ENCODE data around the gene TXNDC8. TPM values are rescaled to one million over a fixed set of nuclear protein-coding genes. Genes with fewer than 3 reads are reported as not detected.

Gene TXNDC8
- total RNA-seq, 1 experiment from 2014 or later = not detected

DNA sequence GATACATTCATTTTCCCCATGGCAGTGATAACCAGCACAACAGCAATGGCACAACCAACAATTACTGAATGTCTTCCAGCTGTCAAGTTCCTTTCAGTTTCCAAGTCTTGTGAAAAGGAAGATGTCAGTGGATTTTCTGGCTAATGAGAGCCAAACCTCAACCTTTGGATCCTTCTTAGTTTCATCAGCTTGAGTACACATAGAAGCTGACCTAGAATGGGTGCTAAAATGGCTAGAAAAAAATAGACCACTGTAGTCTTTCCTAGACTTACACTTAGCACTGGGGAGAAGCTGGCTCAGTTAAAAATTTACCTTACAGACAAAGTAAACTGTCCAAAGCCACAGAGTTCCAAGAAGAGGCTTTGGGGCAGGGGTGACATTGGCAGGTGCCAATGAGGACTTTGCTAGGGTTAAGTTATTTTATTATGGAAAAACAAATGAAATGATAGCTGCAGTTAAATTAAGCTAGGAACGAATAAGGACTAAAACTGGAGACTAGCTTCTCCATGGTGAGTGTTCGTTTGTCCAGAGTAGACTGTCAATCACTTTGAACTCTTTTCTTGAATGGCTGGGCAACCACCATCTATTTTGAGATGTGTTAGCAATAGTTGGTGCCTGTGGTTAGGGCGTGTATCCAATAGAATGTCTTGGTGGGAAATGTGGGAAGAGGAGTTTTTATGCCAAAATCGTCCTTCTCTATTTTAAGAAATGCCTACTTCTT is 55.5 kb downstream of the TXNDC8 start:
- DNase-seq (ENCODE audit: low read depth) = peak; percentile 81

DNA sequence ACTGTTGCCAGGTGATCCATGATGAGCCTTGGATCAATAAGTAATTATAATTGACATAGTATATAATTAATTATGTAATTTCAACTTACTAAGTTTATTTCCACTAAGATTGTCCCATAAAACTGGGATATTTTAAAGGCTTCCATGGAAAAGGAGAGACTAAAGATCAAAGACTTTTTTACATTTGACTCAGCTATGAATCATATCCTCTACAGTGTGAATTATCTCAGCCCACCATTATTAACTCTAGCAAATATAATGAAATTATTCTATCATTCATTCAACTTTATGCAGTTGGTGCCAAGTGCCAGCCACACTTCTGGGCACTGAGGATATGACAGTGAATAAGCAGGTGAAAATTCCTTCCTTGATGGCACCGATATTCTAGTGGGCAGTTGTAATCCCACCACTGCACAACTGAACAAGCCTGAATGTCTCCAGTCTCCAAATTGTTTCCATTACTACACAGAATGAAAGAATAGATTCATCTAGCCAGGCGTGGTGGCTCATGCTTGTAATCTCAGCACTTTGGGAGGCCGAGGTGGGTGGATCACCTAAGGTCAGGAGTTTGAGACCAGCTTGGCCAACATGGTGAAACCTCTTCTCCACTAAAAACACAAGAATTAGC is 59.5 kb downstream of the TXNDC8 start:
- peak; percentile 38 for DNase-seq (ENCODE audit: low read depth)

DNA sequence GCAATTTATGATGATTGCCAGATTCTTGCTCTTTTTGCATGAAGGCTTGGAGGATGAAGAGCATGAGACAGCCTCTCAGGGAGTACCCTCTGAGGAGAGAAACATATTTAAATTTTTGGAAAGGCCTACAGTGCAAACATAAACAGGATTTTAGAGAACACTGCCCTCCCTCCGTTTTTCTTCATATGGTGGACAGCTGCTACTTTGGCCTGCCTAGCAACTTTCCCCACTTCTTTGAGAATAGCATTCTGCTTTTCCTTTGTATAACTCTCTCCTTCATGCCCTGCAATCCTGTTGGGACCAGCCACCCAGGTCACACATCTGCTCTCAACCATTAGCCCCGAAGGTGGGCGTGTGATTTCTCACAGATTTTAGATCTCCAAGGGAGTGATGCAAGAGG is 60.9 kb downstream of the TXNDC8 start:
- DNase-seq (ENCODE audit: low read depth) = no peak

DNA sequence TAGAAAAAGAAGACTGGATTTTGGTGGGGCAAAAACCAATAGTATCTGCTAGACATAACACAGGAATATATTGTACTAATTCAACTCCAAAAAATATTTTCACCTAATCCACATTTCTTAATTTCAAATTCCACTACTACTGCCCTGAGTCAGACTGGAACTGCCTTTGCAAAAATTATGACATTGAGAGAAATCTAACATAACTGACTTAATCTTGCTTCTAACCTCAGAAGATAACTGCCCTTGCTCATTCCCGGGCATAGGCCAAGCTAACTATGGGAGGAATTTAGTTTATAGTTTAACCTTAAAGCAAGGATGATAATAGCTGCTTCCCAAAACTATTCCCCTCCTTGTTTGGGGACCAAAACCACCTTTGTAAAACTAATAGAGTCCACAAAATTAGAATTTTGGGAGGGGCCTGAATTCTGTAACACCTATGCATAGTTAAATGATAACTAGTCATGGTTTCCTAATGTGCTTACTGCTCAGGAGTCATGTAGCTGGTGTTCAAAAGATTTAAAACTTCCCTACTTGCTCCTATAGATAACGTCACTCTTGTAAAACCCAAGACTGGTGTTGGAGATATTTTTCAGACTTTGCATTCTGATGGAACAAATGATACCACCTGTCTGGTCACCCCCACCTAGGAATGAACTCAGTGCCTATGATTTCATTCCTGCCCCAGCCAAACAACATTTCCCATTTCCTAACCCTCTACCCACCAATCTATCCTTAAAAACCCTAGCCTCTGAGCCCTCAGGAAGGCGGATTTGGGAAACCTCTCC is 67.3 kb downstream of the TXNDC8 start:
- DNase-seq (ENCODE audit: low read depth) = no peak

GRCh38 chr9:110266795-110267194 is 70.9 kb downstream of the TXNDC8 start:
- DNase-seq (ENCODE audit: low read depth) = no peak

DNA sequence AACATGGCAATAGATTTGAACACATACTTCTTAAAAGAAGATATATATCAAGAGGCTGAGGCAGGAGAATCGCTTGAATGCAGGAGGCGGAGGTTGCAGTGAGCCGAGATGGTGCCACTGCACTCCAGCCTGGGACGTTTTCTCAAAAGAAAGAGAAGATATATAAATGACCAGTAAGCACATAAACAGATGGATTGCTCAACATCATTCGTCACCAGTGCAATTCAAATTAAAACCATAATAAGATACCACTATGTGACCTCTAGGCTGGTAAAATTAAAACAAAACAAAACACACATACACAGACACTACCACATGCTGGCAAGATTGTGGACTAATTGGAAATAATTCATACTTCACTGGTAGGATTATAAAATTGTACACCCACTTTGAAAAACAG is 76.0 kb downstream of the TXNDC8 start:
- DNase-seq (ENCODE audit: low read depth) = no peak

GRCh38 chr9:110260911-110261310 is 76.8 kb downstream of the TXNDC8 start:
- DNase-seq (ENCODE audit: low read depth) = no peak

DNA sequence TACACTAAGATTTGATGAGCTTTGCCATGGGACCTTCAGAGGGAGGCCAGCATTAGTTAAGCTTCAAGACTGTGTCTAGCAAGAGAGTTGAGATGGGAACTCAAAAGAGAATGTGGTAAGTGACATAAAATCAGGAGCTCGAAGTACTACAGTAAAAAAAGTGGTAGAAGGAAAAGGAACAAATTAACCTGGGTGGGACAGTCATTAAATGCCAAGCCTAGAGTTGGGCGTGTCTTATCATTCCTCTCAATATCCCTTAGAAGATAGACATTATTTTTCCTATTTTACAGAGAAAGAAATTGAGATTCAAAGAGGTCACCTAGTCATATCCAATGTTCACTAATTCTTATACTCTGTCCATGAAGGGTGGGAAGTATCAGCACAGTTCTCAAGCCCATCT is 78.1 kb downstream of the TXNDC8 start:
- no peak for DNase-seq (ENCODE audit: low read depth)

- no peak for DNase-seq (ENCODE audit: low read depth)
Observed at GRCh38 chr9:110258690-110259091, 79.0 kb downstream of the TXNDC8 start.

- DNase-seq (ENCODE audit: low read depth) = no peak
Observed at GRCh38 chr9:110257956-110258355, 79.7 kb downstream of the TXNDC8 start.

DNA sequence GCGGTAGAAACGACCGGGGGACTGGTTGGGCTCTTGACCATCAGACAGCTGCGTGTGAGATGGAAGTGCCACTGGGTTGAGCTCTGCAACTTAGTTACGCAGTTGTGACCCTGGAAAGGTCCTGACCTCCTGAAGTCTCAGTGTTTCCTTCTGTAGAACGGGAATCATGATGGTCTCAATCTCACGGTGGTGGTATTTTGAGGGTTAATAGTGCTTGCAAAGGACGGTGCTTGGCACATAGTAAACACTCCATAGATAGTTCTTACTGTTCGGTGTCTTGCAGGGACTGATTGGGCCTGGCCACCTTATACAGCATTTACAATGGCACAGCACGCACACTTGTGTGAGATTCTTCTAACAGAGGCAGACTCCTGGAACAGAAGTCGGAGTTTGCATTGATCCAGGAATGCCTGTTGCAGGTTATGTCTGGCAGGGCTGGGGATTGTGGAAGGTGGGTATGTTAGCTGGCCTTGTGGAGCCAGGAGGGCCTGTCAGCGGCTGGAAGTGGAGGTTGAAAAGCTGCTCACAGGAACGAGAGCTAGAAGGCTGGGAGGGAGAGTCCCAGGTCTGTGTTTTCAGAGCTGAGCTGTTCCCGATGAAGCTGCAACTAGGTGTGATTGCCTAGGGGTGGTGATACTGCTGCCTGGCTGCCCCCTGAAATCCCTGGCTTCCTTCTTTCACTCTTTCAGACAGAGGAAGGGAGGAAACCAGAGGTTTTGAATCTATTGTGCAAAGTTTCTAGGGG is 80.4 kb downstream of the TXNDC8 start:
- no peak for DNase-seq (ENCODE audit: low read depth)

DNA sequence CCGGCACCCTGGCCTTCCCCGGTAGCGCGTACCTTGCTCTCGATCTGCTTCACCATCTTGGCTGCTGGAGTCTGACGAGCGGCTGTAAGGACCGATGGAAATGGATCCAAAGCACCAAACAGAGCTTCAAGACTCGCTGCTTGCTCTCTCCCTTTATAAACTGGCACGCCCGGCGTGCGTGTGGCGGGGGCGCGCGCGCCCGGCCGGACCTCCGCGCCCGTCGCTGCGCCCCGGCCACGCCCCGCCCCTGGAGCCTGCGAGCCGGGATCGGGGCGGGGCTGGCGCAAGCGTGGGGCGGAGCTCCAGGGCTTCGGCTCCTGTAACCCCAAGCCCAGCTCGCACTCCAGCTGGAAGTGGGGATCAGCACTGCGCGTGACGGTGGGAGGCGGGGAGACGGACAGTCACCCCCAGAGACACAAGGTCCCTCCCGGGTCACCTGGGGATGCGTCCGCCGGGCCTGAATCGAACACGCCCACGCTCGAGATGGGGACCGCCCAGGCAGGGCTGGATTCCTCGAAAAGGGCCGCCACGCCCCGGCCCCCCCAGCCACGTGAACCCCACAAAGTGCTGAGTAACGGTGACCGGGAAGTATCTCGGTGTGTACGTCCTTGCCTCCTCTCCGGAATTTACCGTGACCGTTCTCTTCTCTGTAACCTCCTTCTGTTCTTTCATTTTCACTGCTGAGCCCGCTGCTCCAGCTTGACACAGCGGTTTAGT is 81.1 kb downstream of the TXNDC8 start, which contains the start of gene TXN:
Gene TXN (minus strand): TSS at position 128 of the 717 bp plus-strand sequence. CDS start 72 bp downstream, at position 56.
- DNase-seq (ENCODE audit: low read depth) = peak; percentile 89

GRCh38 chr9:110255463-110256379 is 81.9 kb downstream of the TXNDC8 start:
- DNase-seq (ENCODE audit: low read depth) = peak; percentile 56

- no peak for DNase-seq (ENCODE audit: low read depth)
Observed at GRCh38 chr9:110255034-110255462, 82.6 kb downstream of the TXNDC8 start.

GRCh38 chr9:110254500-110254899 is 83.2 kb downstream of the TXNDC8 start:
- no peak for DNase-seq (ENCODE audit: low read depth)

Other genes with a start within 250 kb of the TXNDC8 start
- not detected in 2 replicates for gene C9orf152, start 129.7 kb downstream of the TXNDC8 start, total RNA-seq (2014; rRNA removed)
- gene TXN, start 81.4 kb downstream of the TXNDC8 start, total RNA-seq (2014; rRNA removed) = 243 and 247 TPM in 2 replicates
- gene SVEP1, start 241.9 kb upstream of the TXNDC8 start, total RNA-seq (2014; rRNA removed) = 1.0 and 1.3 TPM in 2 replicates

All from LHCN-M2 (cell line).